GM20000 (cell line): ENCODE data around the gene IPO13.

Experiments used
- DNase-seq: peaks from one replicate; pipeline ENCODE4 v3.0.0; 2012; ENCODE audit warnings: low spot score
- TF ChIP-seq, protein P1 (sequence below): IDR thresholded peaks from 2 replicates; pipeline ENCODE4 v1.5.1; 2012; ENCODE audit warnings: mild to moderate bottlenecking, control low read depth; ENCODE audit errors: extremely low read depth, missing control alignments

The IPO13 gene

DNA sequence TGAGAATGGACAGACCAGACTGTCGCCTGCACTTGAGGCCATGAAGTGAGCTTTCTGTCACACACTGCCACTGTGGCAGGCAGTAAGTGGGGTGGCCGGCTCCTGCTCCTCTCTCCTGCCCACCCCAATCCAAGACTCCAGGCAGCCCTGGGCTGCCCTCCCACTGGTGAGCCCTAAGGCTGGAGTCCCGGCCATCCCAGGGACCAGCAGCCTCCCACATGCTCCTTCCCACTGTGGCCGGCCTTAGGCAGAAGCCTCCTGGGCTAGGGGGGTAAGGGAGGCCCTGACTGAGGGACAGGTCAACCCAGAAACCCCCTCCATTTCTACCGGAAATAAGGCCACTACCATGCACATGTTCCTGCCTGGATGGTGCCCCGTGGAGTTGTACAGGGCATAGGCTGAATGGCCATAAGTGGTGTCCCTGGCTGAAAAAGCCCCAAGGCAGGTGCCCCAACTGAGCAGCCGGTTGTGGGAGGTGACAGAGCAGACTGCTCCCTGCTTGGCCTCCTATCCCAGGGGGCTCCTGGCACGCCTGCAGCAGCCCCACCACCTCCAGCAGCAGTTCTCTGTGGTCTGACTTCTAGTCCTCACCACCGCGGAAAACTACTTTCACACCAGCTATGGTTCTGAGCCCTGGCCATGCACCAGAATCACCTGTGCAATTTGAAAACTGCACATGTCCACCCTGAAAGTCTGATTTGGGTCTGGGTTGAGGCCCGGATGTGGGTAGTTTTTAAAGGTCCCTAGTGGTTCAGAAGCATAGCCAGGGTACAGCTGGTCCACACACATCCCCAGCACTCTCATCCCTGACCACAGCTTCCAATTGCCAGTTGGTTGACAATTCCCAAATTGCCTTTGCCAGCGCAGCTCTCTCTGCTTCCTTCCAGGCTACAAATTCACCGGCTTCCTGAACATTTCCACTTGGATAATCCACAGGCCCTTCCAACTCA is 14.8 kb upstream of the IPO13 start:
- TF ChIP-seq, protein P1, sequence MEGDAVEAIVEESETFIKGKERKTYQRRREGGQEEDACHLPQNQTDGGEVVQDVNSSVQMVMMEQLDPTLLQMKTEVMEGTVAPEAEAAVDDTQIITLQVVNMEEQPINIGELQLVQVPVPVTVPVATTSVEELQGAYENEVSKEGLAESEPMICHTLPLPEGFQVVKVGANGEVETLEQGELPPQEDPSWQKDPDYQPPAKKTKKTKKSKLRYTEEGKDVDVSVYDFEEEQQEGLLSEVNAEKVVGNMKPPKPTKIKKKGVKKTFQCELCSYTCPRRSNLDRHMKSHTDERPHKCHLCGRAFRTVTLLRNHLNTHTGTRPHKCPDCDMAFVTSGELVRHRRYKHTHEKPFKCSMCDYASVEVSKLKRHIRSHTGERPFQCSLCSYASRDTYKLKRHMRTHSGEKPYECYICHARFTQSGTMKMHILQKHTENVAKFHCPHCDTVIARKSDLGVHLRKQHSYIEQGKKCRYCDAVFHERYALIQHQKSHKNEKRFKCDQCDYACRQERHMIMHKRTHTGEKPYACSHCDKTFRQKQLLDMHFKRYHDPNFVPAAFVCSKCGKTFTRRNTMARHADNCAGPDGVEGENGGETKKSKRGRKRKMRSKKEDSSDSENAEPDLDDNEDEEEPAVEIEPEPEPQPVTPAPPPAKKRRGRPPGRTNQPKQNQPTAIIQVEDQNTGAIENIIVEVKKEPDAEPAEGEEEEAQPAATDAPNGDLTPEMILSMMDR, result no peak
- no peak for DNase-seq

DNA sequence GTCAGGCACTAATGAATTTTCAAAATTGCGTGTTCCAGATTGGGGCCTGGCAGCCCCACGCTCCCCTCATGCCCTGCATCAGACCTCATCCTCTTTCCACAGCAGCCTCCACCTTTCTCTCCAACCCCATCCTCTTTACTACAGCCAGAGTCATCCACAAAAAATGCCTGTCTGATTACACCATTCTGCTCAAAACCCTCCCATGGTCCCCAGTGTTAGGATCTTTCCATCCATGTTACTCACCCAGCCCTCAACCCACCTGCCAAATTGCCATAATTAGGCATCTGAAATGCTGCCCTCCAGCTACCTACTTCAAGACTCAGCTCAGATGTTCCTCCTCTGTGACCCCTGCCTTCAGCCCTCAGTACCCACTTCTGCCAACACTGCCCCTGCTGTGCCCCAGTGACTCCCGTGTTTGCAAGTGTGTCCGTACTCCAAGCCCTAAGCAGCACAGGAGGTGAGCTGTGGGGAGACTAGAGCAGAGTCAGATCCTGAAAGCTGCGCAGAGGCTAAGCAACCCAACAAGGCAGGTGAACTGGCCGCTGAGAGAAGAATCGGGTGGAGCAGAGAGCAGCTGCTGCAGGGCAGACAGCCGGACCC is 13.9 kb upstream of the IPO13 start:
- TF ChIP-seq, protein P1, result no peak
- no peak for DNase-seq

DNA sequence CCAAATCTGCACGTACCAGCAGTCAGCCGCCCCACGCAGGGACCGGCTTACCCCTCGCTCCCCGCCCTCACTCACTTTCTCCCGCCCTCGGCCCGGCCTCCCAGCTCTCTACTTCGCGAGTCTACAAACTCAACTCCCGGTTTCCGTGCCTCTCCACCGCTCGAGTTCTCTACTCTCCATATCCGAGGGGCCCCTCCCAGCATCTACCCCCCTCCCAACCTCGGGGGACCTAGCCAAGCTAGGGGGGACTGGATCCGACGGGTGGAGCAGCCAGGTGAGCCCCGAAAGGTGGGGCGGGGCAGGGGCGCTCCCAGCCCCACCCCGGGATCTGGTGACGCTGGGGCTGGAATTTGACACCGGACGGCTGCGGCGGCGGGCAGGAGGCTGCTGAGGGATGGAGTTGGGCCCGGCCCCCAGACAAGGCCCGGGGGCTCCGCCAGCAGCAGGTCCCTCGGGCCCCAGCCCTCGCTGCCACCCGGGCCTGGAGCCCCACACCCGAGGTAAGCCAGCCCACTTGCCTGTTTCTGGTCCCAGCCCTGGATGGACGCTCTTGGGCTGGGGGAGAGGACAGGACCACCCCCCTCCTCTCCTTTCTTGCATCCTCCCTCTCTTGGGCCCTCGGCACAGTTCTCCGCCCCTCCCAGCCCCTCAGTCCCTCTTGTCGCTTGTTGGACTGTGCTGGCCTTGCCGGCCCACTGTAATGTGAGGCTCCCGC is 13.2 kb upstream of the IPO13 start, which contains the start of gene ARTN:
Gene ARTN, plus strand, starts transcription at position 416 of the 715 bp plus-strand sequence. CDS start 1,856 bp downstream, outside the sequence.
- no peak for DNase-seq
- TF ChIP-seq, protein P1, result no peak

DNA sequence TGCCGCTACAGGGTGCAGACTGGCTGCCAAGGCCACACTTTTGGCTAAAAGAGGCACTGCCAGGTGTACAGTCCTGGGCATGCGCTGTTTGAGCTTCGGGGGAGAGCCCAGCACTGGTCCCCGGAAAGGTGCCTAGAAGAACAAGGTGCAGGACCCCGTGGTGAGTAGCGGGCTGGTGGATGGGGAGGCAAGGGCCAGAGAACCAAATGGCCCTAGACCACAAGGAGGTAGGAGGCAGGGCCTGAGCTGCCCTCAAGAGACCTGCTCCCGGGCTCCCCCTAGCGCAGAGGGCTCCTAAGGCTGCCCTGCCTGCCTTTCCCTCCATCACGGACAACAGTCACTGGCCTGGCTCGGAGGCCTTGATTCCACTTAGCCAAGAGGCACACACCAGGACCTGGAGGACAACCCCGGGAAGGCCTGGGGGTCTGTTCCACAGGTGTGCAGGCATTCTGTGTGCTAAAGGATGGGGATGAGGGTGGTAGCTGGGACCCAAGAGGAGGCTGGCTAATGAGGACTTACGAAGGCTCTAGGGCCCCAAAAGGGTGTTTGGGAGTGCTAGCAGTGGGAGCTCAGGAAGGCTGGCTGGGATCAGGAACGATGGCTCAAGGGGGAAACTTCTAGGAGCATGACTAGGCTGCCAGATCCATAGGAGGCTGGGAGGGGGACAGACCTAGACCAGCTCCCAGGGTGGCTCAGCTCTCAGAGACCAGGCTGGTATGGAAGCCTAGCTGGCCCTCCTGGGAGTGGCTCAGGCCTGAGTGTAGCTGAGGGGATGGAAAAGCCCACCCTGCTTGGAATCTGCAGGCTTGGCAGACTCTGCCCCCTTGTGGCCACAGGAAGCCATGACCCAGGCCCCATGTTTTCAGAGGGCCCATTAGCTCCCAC is 12.4 kb upstream of the IPO13 start:
- DNase-seq, result peak; percentile 93
- TF ChIP-seq, protein P1, result peak; percentile 83

DNA sequence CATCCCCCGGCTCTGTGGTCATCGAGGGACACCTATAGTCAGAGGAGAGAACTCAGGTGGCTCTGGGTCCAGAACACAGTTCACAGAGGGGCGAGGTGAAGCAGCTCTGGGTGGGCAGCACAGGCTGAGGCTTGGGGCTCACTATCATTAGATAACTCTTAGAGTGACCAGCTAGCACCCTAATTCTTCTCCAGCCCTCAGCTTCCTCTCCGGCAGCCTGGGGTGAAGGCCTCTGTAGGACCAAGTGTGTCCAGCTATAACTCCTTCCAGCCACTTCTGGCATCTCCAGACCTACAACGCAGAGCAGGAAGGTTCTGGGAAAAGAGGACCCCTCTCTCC is 11.8 kb upstream of the IPO13 start:
- DNase-seq, result no peak
- TF ChIP-seq, protein P1, result no peak

DNA sequence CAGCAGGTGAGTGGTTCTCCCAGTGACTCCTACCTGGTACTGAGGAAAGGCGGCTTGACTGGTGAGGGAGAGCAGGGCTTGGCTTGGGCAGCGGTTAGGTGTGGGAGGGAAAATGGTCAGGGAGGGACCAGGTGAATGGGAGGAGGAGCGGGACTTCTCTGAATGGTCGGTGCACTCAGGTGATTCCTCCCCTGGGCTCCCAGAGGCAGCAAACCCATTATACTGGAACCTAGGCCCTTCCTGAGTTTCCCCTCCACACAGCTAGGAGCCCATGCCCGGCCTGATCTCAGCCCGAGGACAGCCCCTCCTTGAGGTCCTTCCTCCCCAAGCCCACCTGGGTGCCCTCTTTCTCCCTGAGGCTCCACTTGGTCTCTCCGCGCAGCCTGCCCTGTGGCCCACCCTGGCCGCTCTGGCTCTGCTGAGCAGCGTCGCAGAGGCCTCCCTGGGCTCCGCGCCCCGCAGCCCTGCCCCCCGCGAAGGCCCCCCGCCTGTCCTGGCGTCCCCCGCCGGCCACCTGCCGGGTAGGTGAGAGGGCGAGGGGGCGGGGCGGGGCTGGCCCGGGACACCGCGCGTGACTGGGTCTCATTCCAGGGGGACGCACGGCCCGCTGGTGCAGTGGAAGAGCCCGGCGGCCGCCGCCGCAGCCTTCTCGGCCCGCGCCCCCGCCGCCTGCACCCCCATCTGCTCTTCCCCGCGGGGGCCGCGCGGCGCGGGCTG is 10.9 kb upstream of the IPO13 start:
- peak; percentile 53 for DNase-seq
- TF ChIP-seq, protein P1, result no peak
